NCI-H460 (cell line): ENCODE measurements around the gene PHEX. TPM values are rescaled to one million over a fixed set of nuclear protein-coding genes. Genes with fewer than 3 reads are reported as not detected.

Source experiments
- DNase-seq: peaks from one replicate; pipeline ENCODE4 v3.0.0-alpha.2; 2016; ENCODE audit warnings: low read depth; ENCODE audit errors: extremely low read depth
- total RNA-seq: library from RNA; depleted of rRNA; stranded (reverse); fragments of >200 nt; shearing (Covaris generic); gene quantifications from 2 replicates; pipeline ENCODE4 v1.2.3, GENCODE V29; 2014

Gene PHEX
- total RNA-seq, 1 experiment from 2014 or later: 0.64 TPM

- DNase-seq: no peak
Observed at GRCh38 chrX:22097012-22097694, 65.0 kb downstream of the PHEX start.

GRCh38 chrX:22105231-22105630 is 73.1 kb downstream of the PHEX start:
- no peak for DNase-seq

- no peak for DNase-seq
Observed at GRCh38 chrX:22105971-22106370, 73.8 kb downstream of the PHEX start.

GRCh38 chrX:22109442-22109841 is 77.3 kb downstream of the PHEX start:
- DNase-seq: peak; percentile 60

- DNase-seq: no peak
Observed at GRCh38 chrX:22110729-22111494, 78.8 kb downstream of the PHEX start.

- DNase-seq: no peak
Observed at GRCh38 chrX:22116605-22117546, 84.8 kb downstream of the PHEX start.

GRCh38 chrX:22117633-22118032 is 85.5 kb downstream of the PHEX start:
- DNase-seq: no peak

- no peak for DNase-seq
Observed at GRCh38 chrX:22118161-22118830, 86.2 kb downstream of the PHEX start.

GRCh38 chrX:22121161-22121560 is 89.0 kb downstream of the PHEX start:
- no peak for DNase-seq

- DNase-seq: peak; percentile 79
Observed at GRCh38 chrX:22122510-22122909, 90.4 kb downstream of the PHEX start.

GRCh38 chrX:22124098-22124497 is 92.0 kb downstream of the PHEX start:
- DNase-seq: no peak

GRCh38 chrX:22125481-22125880 is 93.4 kb downstream of the PHEX start:
- no peak for DNase-seq

GRCh38 chrX:22126327-22126726 is 94.2 kb downstream of the PHEX start:
- no peak for DNase-seq

GRCh38 chrX:22128961-22129360 is 96.8 kb downstream of the PHEX start:
- no peak for DNase-seq

- DNase-seq: peak; percentile 52
Observed at GRCh38 chrX:22134681-22135080, 102.6 kb downstream of the PHEX start.

GRCh38 chrX:22135171-22135711 is 103.1 kb downstream of the PHEX start:
- peak; percentile 53 for DNase-seq

GRCh38 chrX:22135994-22136684 is 104.0 kb downstream of the PHEX start:
- DNase-seq: peak; percentile 58

- no peak for DNase-seq
Observed at GRCh38 chrX:22136711-22137110, 104.6 kb downstream of the PHEX start.

GRCh38 chrX:22139822-22140221 is 107.7 kb downstream of the PHEX start:
- no peak for DNase-seq
